Esophagus squamous epithelium (tissue), 4 donors: ENCODE measurements around the gene IPO11.

Experiments
- CTCF ChIP-seq, 6 experiments: fragments of 450-650 bp in 4 of 6; fragments of 200-600 bp in 2 of 6; sonication (generic) in 2 of 6; IDR thresholded peaks; one replicate each; pipeline ENCODE4 v1.5.1; 2016 to 2019; ENCODE audit warnings: antibody characterized with exemption in 6 of 6, mild to moderate bottlenecking in 4 of 6, moderate library complexity in 4 of 6
- POLR2A ChIP-seq, 4 donors: fragments of 450-650 bp; IDR thresholded peaks; one replicate each; pipeline ENCODE4 v1.6.1; 2017; ENCODE audit warnings: antibody characterized with exemption in 4 of 4, mild to moderate bottlenecking in 4 of 4, moderate library complexity in 3 of 4

- TF ChIP-seq CTCF (IDR thresholded peaks at IDR 0.05): no peak
- TF ChIP-seq POLR2A (IDR thresholded peaks at IDR 0.05): no peak
Measured at GRCh38 chr5:62608529-62609511, 196.3 kb downstream of the IPO11 start.
